SK-N-SH treated with all-trans-retinoic acid at 6 μM for 48 hours (cell line): ENCODE measurements around the gene COX8C.
"Not testable (repeated sequence)": the region's sequence is repeated elsewhere in the genome, so short reads cannot be mapped to it uniquely, and the experiment has no call there.

Experiments
- RARB ChIP-seq: fragments of 250-450 bp; sonication (Bioruptor Pico); IDR thresholded peaks from 2 replicates; pipeline ENCODE4 v1.8.0; 2021; ENCODE audit warnings: mild to moderate bottlenecking, moderate library complexity
- TF ChIP-seq, protein P1 (sequence below): fragments of 250-450 bp; sonication (Bioruptor Pico); IDR thresholded peaks from 2 replicates; pipeline ENCODE4 v1.8.0; 2020; ENCODE audit warnings: mild to moderate bottlenecking, moderate library complexity, borderline replicate concordance

DNA sequence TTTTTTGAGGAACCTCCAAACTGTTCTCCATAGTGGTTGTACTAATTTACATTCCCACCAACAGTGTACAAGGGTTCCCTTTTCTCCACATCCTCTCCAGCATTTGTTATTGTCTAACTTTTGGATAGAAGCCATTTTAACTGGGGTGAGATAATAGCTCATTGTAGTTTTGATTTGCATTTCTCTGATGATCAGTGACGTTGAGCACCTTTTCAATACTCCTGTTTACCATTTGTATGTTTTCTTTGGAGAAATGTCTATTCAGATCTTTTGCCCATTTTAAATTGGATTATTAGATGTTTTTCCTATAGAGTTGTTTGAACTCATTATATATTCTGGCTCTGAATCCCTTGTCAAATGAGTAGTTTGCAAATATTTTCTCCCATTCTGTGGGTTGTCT lies 37.3 kb downstream of the COX8C start:
- not testable (repeated sequence) for TF ChIP-seq RARB (CRISPR knock-in tag)
- TF ChIP-seq, protein P1, sequence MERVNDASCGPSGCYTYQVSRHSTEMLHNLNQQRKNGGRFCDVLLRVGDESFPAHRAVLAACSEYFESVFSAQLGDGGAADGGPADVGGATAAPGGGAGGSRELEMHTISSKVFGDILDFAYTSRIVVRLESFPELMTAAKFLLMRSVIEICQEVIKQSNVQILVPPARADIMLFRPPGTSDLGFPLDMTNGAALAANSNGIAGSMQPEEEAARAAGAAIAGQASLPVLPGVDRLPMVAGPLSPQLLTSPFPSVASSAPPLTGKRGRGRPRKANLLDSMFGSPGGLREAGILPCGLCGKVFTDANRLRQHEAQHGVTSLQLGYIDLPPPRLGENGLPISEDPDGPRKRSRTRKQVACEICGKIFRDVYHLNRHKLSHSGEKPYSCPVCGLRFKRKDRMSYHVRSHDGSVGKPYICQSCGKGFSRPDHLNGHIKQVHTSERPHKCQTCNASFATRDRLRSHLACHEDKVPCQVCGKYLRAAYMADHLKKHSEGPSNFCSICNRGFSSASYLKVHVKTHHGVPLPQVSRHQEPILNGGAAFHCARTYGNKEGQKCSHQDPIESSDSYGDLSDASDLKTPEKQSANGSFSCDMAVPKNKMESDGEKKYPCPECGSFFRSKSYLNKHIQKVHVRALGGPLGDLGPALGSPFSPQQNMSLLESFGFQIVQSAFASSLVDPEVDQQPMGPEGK (CRISPR knock-in tag) = not testable (repeated sequence)
